Caco-2 (cell line): ENCODE data around the gene ZNF329. TPM values are rescaled to one million over a fixed set of nuclear protein-coding genes. Genes with fewer than 3 reads are reported as not detected.
A peak's percentile ranks its signal among the peaks of the same experiment; 100 is the strongest.

Experiments used
- Bru-seq: library from RNA; stranded (reverse); fragments of 400-500 nt; gene quantifications from one replicate; lab custom pipeline; 2021; lab: Mats Ljungman, UMichigan
- BruChase-seq, 2 experiments: library from RNA; stranded (reverse); fragments of 400-500 nt; gene quantifications; one replicate each; lab custom pipeline; 2021; lab: Mats Ljungman, UMichigan
- BruUV-seq: library from RNA; stranded (reverse); fragments of 400-500 nt; replicated peaks from 2 replicates; lab custom pipeline; 2021; lab: Mats Ljungman, UMichigan
- CTCF ChIA-PET: fragments of 300-600 bp; sonication (Branson Sonifier 250); formaldehyde crosslinking; loops from one replicate; lab custom pipeline; 2022; ENCODE audit warnings: antibody characterized with exemption; lab: Charles Lee
- POLR2A ChIA-PET: fragments of 300-600 bp; sonication (Branson Sonifier 250); formaldehyde crosslinking; loops from one replicate; lab custom pipeline; 2022; ENCODE audit warnings: antibody characterized with exemption; lab: Charles Lee
- DNase-seq, 2 experiments: peaks; one replicate each; pipeline versions ENCODE4 v3.0.0 to v3.0.0-alpha.2; 2020 to 2022
- H3K27me3 ChIP-seq: replicated peaks from 2 replicates; pipeline ENCODE4 v1.6.0; 2011; ENCODE audit warnings: low read length; ENCODE audit not compliant: control insufficient read depth, insufficient read depth
- H3K36me3 ChIP-seq: 2 replicates; pipeline ENCODE4 v1.5.1; 2011; ENCODE audit warnings: low read length; ENCODE audit not compliant: control insufficient read depth, insufficient read depth
- H3K4me1 ChIP-seq: fragments of 250-450 bp; sonication (Bioruptor Pico); 2 replicates; pipeline ENCODE4 v1.5.1; 2020; ENCODE audit warnings: mild to moderate bottlenecking
- H3K4me3 ChIP-seq: 2 replicates; pipeline ENCODE4 v1.5.1; 2011; ENCODE audit warnings: low read depth, mild to moderate bottlenecking, control low read depth, low read length
- H3K9me3 ChIP-seq: fragments of 250-450 bp; sonication (Bioruptor Pico); 2 replicates; pipeline ENCODE4 v1.5.1; 2020; ENCODE audit warnings: mild to moderate bottlenecking, moderate library complexity
- H3K27ac Mint-ChIP-seq: one replicate; pipeline ENCODE4 v1.8.0; 2022; ENCODE audit warnings: mixed read lengths; ENCODE audit not compliant: unreplicated experiment
- H3K27me3 Mint-ChIP-seq: one replicate; pipeline ENCODE4 v1.8.0; 2022; ENCODE audit warnings: mixed read lengths; ENCODE audit not compliant: insufficient read depth, unreplicated experiment
- H3K36me3 Mint-ChIP-seq: one replicate; pipeline ENCODE4 v1.8.0; 2022; ENCODE audit warnings: mild to moderate bottlenecking, mixed read lengths; ENCODE audit not compliant: insufficient read depth, unreplicated experiment
- H3K4me1 Mint-ChIP-seq: one replicate; pipeline ENCODE4 v1.8.0; 2022; ENCODE audit warnings: low read depth, mixed read lengths; ENCODE audit not compliant: unreplicated experiment
- H3K4me3 Mint-ChIP-seq: one replicate; pipeline ENCODE4 v1.8.0; 2022; ENCODE audit warnings: mild to moderate bottlenecking, moderate library complexity, mixed read lengths; ENCODE audit not compliant: unreplicated experiment
- H3K9me3 Mint-ChIP-seq: one replicate; pipeline ENCODE4 v1.8.0; 2022; ENCODE audit warnings: mixed read lengths; ENCODE audit not compliant: unreplicated experiment
- CTCF ChIP-seq, 2 experiments: fragments of 200-600 bp in 1 of 2; IDR thresholded peaks; 1 replicate in 1 of 2; 2 replicates in 1 of 2; pipeline versions ENCODE4 v1.5.1 to v1.8.0; 2011 to 2022; ENCODE audit warnings: antibody characterized with exemption in 1 of 2, control low read depth in 1 of 2, inconsistent platforms in 1 of 2, low read depth in 1 of 2, low read length in 1 of 2, mild to moderate bottlenecking in 1 of 2, moderate library complexity in 1 of 2; ENCODE audit not compliant: insufficient read depth in 1 of 2, severe bottlenecking in 1 of 2, unreplicated experiment in 1 of 2
- intact Hi-C: fragments of 100-400 bp; cut with micrococcal nuclease; formaldehyde crosslinking; loops from one replicate; pipeline ENCODE4 v1.10.0; 2022; ENCODE audit not compliant: unreplicated experiment
- long read RNA-seq: library from polyadenylated mRNA; stranded (forward); transcript quantifications from one replicate; pipeline ENCODE4 v2.0.0, GENCODE V29; 2022
- total RNA-seq: library from RNA; stranded (reverse); gene quantifications from 2 replicates; pipeline ENCODE4 v1.2.3, GENCODE V29; 2022

The ZNF329 gene
- total RNA-seq: 4.4 and 5.4 TPM in 2 replicates
- percentile 57 among the genes with signal in this experiment for Bru-seq, nascent RNA
- percentile 55 among the genes with signal in this experiment for BruChase-seq, experiment 1, labeled RNA remaining after a 2-hour chase
- BruChase-seq, experiment 2, labeled RNA remaining after a 6-hour chase: percentile 48 among the genes with signal in this experiment
- long read RNA-seq: 0 reads

- Mint-ChIP-seq H3K36me3 (peaks cover 42% of the 10 kb centered on the region), H3K27me3 (no peaks in the 10 kb centered on the region), H3K4me1 (no peaks in the 10 kb centered on the region), H3K4me3 (peak within 1 kb of the TSS; percentile 88), H3K9me3 (peaks cover 52% of the 10 kb centered on the region), H3K27ac (peak within 1 kb of the TSS; percentile 82)
- intact Hi-C loops: no loop called here
- DNase-seq: peak; percentile 91 to 95
- BruUV-seq: no TSS peak
- peak within 1 kb of the TSS; percentile 99 for H3K4me3 ChIP-seq
- ChIA-PET CTCF (no interaction called here), POLR2A (interaction anchor here (0.7 kb wide), 1 partner anchor 21 kb away, joined by 3 read pairs; no protein-coding TSS in a partner anchor)
- TF ChIP-seq CTCF (IDR thresholded peaks at IDR 0.05; ENCODE audit: insufficient read depth in 1 of 2, low read depth in 1 of 2, low read length in 1 of 2, severe bottlenecking in 1 of 2, unreplicated experiment in 1 of 2): no peak
- H3K27me3 ChIP-seq: no peaks in the 10 kb centered on the region
- H3K9me3 ChIP-seq: peaks cover 72% of the 10 kb centered on the region
- H3K36me3 ChIP-seq: no peaks in the 10 kb centered on the region
- H3K4me1 ChIP-seq: peaks cover 14% of the 10 kb centered on the region
Observed at GRCh38 chr19:58150328-58150921, at the start of gene ZNF329. Gene ZNF329 (minus strand): TSS chr19:58150789. CDS start chr19:58129503, 21,286 bp downstream.

- Histone ChIP-seq H3K36me3 (peaks cover 11% of the 10 kb centered on the region), H3K4me3 (no peak overlapping the region), H3K4me1 (no peaks in the 10 kb centered on the region), H3K27me3 (no peaks in the 10 kb centered on the region), H3K9me3 (peaks cover 83% of the 10 kb centered on the region)
- DNase-seq: peak in 1 of 2 experiments; percentile 15
- ChIA-PET POLR2A (no interaction called here), CTCF (no interaction called here)
- Mint-ChIP-seq H3K36me3 (peaks cover 92% of the 10 kb centered on the region), H3K4me3 (no peak overlapping the region), H3K27me3 (no peaks in the 10 kb centered on the region), H3K4me1 (no peaks in the 10 kb centered on the region), H3K27ac (no peak overlapping the region), H3K9me3 (peaks cover 76% of the 10 kb centered on the region)
- intact Hi-C loops: no loop called here
- no peak for TF ChIP-seq CTCF (IDR thresholded peaks at IDR 0.05; ENCODE audit: insufficient read depth in 1 of 2, low read depth in 1 of 2, low read length in 1 of 2, severe bottlenecking in 1 of 2, unreplicated experiment in 1 of 2)
- no TSS peak for BruUV-seq
Observed at GRCh38 chr19:58196901-58197616, 46.5 kb upstream of the ZNF329 start.

DNA sequence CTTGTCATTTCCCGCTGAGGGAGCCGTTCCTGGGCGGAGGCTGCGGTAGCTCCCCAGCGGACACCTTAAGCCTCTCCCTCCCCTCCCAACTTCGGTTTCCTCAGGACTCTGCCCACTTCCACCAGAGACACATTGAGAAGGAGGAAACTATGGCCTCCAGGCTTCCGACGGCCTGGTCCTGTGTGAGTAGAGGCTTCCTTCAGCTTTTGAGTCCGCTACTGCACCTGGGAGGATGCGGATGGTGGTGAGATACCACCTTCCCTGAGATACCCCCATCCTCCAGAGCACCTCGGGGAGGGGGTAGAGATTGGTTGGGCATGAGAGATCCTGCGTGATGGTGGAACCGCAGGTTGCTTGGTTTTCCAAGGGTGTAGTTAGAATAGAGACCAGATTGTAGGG lies 33.2 kb upstream of the ZNF329 start:
- Mint-ChIP-seq H3K4me3 (peak overlapping the region; percentile 86), H3K36me3 (peaks cover 88% of the 10 kb centered on the region), H3K27me3 (no peaks in the 10 kb centered on the region), H3K4me1 (no peaks in the 10 kb centered on the region), H3K9me3 (peaks cover 28% of the 10 kb centered on the region), H3K27ac (peak overlapping the region; percentile 95)
- no peak for TF ChIP-seq CTCF (IDR thresholded peaks at IDR 0.05; ENCODE audit: insufficient read depth in 1 of 2, low read depth in 1 of 2, low read length in 1 of 2, severe bottlenecking in 1 of 2, unreplicated experiment in 1 of 2)
- peak overlapping the region; percentile 72 for H3K4me3 ChIP-seq
- peaks cover 6% of the 10 kb centered on the region; the same call in 1 of the 2 replicates for H3K36me3 ChIP-seq
- no peaks in the 10 kb centered on the region for H3K27me3 ChIP-seq
- 0 out of 2 replicates have a peak, but pooled peaks cover 3% of the 10 kb centered on the region for H3K4me1 ChIP-seq
- intact Hi-C loops: loop anchor here (2.0 to 5.0 kb wide), 3 partner anchors 45 to 181 kb away; partner anchors contain the start of genes ZNF544, ZNF606 and ZNF8
- TSS peak; percentile 56 for BruUV-seq
- no peak for DNase-seq
- CTCF ChIA-PET: interaction anchor here (0.5 to 0.6 kb wide), 2 partner anchors 780 to 1851 kb away, joined by 3 read pairs; no protein-coding TSS in a partner anchor
- peaks cover 58% of the 10 kb centered on the region for H3K9me3 ChIP-seq
- POLR2A ChIA-PET: interaction anchor here (0.6 to 1.7 kb wide), 5 partner anchors 44 to 268 kb away, joined by 3 to 4 read pairs (median 3); partner anchors contain the start of genes ZNF324B and ZNF497
